GM23338 (cell line): ENCODE measurements around the gene KRT8. TPM values are rescaled to one million over a fixed set of nuclear protein-coding genes. Genes with fewer than 3 reads are reported as not detected.

Source experiments
- ATAC-seq: fragments of 200-7000 bp; cut with Tn5 transposase; 3 replicates; pipeline ENCODE4 v1.9.1; 2020
- DNase-seq: peaks from one replicate; pipeline ENCODE4 v3.0.0-alpha.2; 2015; ENCODE audit warnings: low spot score
- H2AFZ ChIP-seq: fragments of 200-600 bp; sonication (generic); 2 replicates; pipeline ENCODE4 v1.8.0; 2016; ENCODE audit warnings: antibody characterized with exemption, mild to moderate bottlenecking, moderate library complexity
- H3F3A ChIP-seq: fragments of 200-600 bp; sonication (generic); replicated peaks from 2 replicates; pipeline ENCODE4 v1.8.0; 2017; ENCODE audit warnings: antibody characterized with exemption, mixed run types, low read depth
- H3K27ac ChIP-seq: fragments of 200-600 bp; sonication (generic); 2 replicates; pipeline ENCODE4 v1.6.1; 2016; ENCODE audit warnings: low read depth
- H3K27me3 ChIP-seq: fragments of 200-600 bp; sonication (generic); 2 replicates; pipeline ENCODE4 v1.8.0; 2016; ENCODE audit warnings: mild to moderate bottlenecking, mixed run types, moderate library complexity; ENCODE audit not compliant: insufficient read depth
- H3K36me3 ChIP-seq: fragments of 200-600 bp; sonication (generic); 2 replicates; pipeline ENCODE4 v1.8.0; 2016; ENCODE audit warnings: mild to moderate bottlenecking; ENCODE audit not compliant: insufficient read depth
- H3K4me1 ChIP-seq: fragments of 200-600 bp; sonication (generic); 2 replicates; pipeline ENCODE4 v1.8.0; 2016; ENCODE audit warnings: mild to moderate bottlenecking, moderate library complexity; ENCODE audit not compliant: insufficient read depth
- H3K4me2 ChIP-seq: fragments of 200-600 bp; sonication (generic); 2 replicates; pipeline ENCODE4 v1.7.1; 2017; ENCODE audit warnings: mixed run types
- H3K4me3 ChIP-seq: fragments of 200-600 bp; sonication (generic); 2 replicates; pipeline ENCODE4 v1.6.1; 2016; ENCODE audit warnings: mixed run types
- H3K79me2 ChIP-seq: fragments of 200-600 bp; sonication (generic); replicated peaks from 2 replicates; pipeline ENCODE4 v1.8.0; 2017; ENCODE audit warnings: mild to moderate bottlenecking; ENCODE audit not compliant: insufficient read depth
- H3K9me2 ChIP-seq: fragments of 200-600 bp; sonication (generic); 2 replicates; pipeline ENCODE4 v1.8.0; 2017; ENCODE audit not compliant: insufficient read depth
- H4K20me1 ChIP-seq: fragments of 200-600 bp; sonication (generic); replicated peaks from 2 replicates; pipeline ENCODE4 v1.8.0; 2017; ENCODE audit warnings: mild to moderate bottlenecking; ENCODE audit not compliant: insufficient read depth
- H3K27ac Mint-ChIP-seq: 2 replicates; pipeline ENCODE4 v1.8.0; 2020; ENCODE audit warnings: inconsistent platforms, mild to moderate bottlenecking, moderate library complexity, mixed read lengths
- H3K27me3 Mint-ChIP-seq: 3 replicates; pipeline ENCODE4 v1.8.0; 2022; ENCODE audit warnings: low read depth, mild to moderate bottlenecking, moderate library complexity, mixed read lengths, inconsistent platforms; ENCODE audit not compliant: insufficient read depth, poor library complexity
- H3K36me3 Mint-ChIP-seq: 3 replicates; pipeline ENCODE4 v1.8.0; 2021; ENCODE audit warnings: low read depth, mild to moderate bottlenecking, inconsistent platforms, moderate library complexity, mixed read lengths
- H3K4me1 Mint-ChIP-seq: 3 replicates; pipeline ENCODE4 v1.8.0; 2020; ENCODE audit warnings: mild to moderate bottlenecking, inconsistent platforms, mixed read lengths
- H3K4me3 Mint-ChIP-seq: 3 replicates; pipeline ENCODE4 v1.8.0; 2021; ENCODE audit warnings: moderate library complexity, mild to moderate bottlenecking, inconsistent platforms, mixed read lengths
- H3K9me3 Mint-ChIP-seq: 3 replicates; pipeline ENCODE4 v1.8.0; 2020; ENCODE audit warnings: moderate library complexity, mild to moderate bottlenecking, inconsistent platforms, mixed read lengths
- NANOG ChIP-seq: IDR thresholded peaks from 2 replicates; pipeline ENCODE4 v1.6.1; 2016; ENCODE audit warnings: antibody characterized with exemption, borderline replicate concordance
- POLR2AphosphoS5 ChIP-seq: IDR thresholded peaks from 2 replicates; pipeline ENCODE4 v1.6.1; 2016; ENCODE audit warnings: antibody characterized with exemption, low read depth
- STAT1 ChIP-seq: IDR thresholded peaks from one replicate; pipeline ENCODE4 v1.6.1; 2016; ENCODE audit warnings: antibody characterized with exemption; ENCODE audit not compliant: unreplicated experiment
- ZNF114 ChIP-seq: fragments of 250-450 bp; sonication (Bioruptor Pico); IDR thresholded peaks from 2 replicates; pipeline ENCODE4 v1.5.0; 2020; ENCODE audit warnings: mild to moderate bottlenecking, moderate library complexity
- ZNF331 ChIP-seq: fragments of 250-450 bp; sonication (Bioruptor Pico); IDR thresholded peaks from 2 replicates; pipeline ENCODE4 v1.5.0; 2020; ENCODE audit warnings: low read depth, mild to moderate bottlenecking, moderate library complexity
- polyA plus RNA-seq: library from polyadenylated mRNA; unstranded; fragments of >200 nt; fragmentation: Nextera tagmentation; extraction: Ambion mirVana; gene quantifications from 2 replicates; pipeline ENCODE4 v1.2.1, GENCODE V29; 2016
- total RNA-seq: library from RNA; depleted of rRNA; stranded (reverse); fragments of >200 nt; shearing (Covaris generic); gene quantifications from 2 replicates; pipeline ENCODE4 v1.2.3, GENCODE V29; 2014
- TF ChIP-seq, protein P1 (sequence below): IDR thresholded peaks from 2 replicates; pipeline ENCODE4 v1.6.1; 2016; ENCODE audit warnings: antibody characterized with exemption
- TF ChIP-seq, protein P2 (sequence below): fragments of 250-450 bp; sonication (Bioruptor Pico); IDR thresholded peaks from 2 replicates; pipeline ENCODE4 v1.5.0; 2020; ENCODE audit warnings: mild to moderate bottlenecking, moderate library complexity

Gene KRT8
- total and polyA plus RNA-seq, 2 experiments from 2014 or later, result 250 to 322 TPM

DNA sequence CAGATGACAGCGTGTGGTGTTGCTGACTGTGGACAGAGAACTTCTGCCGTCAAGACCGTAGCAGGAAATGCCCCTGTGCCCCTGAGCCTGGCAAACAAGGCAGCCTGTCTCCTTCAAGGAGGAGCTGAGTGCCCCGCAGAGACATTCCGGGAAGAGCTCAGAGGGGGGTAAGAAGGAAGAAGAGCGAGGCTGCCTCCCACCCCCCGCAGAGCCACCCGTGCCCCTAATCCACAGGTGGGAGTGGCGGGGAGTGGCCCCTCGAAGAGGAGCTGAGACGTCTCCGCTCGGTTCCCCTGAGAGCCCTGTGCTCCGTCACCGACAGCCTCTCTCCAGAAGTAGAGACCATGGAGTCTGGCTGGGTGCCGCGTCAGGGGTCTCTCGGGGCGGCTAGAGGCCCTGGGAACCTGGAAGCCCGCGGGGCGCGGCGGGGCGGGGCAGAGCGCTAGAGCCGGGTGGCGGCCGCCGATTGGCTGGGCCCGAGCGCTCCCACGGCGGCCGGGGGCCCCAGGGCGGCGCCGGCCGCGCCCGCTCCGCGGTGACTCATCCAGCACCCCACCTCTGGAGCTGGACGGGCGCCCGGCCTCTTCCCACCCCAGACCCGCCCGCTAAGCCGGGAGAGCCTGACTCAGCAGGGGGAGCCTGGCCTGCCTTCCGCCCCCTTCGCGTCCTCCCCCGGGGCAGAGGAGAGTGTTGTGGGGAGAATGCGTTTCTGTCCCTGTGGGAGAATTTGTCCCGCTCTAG, 30.9 kb downstream of the KRT8 start:
- no peaks in the 10 kb centered on the region for H3K79me2 ChIP-seq
- peak overlapping the region; percentile 59 for H3K4me3 ChIP-seq
- peak overlapping the region; percentile 98 for H2AFZ ChIP-seq
- DNase-seq (peak; percentile 63), ATAC-seq (peak; percentile 57)
- H4K20me1 ChIP-seq, result no peaks in the 10 kb centered on the region
- peaks cover 26% of the 10 kb centered on the region for H3K27me3 ChIP-seq
- TF ChIP-seq NANOG (no peak), ZNF114 (CRISPR knock-in tag) (no peak), ZNF331 (CRISPR knock-in tag) (no peak), STAT1 (no peak), POLR2AphosphoS5 (no peak)
- TF ChIP-seq, protein P1, sequence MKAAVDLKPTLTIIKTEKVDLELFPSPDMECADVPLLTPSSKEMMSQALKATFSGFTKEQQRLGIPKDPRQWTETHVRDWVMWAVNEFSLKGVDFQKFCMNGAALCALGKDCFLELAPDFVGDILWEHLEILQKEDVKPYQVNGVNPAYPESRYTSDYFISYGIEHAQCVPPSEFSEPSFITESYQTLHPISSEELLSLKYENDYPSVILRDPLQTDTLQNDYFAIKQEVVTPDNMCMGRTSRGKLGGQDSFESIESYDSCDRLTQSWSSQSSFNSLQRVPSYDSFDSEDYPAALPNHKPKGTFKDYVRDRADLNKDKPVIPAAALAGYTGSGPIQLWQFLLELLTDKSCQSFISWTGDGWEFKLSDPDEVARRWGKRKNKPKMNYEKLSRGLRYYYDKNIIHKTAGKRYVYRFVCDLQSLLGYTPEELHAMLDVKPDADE, result no peak
- TF ChIP-seq, protein P2, sequence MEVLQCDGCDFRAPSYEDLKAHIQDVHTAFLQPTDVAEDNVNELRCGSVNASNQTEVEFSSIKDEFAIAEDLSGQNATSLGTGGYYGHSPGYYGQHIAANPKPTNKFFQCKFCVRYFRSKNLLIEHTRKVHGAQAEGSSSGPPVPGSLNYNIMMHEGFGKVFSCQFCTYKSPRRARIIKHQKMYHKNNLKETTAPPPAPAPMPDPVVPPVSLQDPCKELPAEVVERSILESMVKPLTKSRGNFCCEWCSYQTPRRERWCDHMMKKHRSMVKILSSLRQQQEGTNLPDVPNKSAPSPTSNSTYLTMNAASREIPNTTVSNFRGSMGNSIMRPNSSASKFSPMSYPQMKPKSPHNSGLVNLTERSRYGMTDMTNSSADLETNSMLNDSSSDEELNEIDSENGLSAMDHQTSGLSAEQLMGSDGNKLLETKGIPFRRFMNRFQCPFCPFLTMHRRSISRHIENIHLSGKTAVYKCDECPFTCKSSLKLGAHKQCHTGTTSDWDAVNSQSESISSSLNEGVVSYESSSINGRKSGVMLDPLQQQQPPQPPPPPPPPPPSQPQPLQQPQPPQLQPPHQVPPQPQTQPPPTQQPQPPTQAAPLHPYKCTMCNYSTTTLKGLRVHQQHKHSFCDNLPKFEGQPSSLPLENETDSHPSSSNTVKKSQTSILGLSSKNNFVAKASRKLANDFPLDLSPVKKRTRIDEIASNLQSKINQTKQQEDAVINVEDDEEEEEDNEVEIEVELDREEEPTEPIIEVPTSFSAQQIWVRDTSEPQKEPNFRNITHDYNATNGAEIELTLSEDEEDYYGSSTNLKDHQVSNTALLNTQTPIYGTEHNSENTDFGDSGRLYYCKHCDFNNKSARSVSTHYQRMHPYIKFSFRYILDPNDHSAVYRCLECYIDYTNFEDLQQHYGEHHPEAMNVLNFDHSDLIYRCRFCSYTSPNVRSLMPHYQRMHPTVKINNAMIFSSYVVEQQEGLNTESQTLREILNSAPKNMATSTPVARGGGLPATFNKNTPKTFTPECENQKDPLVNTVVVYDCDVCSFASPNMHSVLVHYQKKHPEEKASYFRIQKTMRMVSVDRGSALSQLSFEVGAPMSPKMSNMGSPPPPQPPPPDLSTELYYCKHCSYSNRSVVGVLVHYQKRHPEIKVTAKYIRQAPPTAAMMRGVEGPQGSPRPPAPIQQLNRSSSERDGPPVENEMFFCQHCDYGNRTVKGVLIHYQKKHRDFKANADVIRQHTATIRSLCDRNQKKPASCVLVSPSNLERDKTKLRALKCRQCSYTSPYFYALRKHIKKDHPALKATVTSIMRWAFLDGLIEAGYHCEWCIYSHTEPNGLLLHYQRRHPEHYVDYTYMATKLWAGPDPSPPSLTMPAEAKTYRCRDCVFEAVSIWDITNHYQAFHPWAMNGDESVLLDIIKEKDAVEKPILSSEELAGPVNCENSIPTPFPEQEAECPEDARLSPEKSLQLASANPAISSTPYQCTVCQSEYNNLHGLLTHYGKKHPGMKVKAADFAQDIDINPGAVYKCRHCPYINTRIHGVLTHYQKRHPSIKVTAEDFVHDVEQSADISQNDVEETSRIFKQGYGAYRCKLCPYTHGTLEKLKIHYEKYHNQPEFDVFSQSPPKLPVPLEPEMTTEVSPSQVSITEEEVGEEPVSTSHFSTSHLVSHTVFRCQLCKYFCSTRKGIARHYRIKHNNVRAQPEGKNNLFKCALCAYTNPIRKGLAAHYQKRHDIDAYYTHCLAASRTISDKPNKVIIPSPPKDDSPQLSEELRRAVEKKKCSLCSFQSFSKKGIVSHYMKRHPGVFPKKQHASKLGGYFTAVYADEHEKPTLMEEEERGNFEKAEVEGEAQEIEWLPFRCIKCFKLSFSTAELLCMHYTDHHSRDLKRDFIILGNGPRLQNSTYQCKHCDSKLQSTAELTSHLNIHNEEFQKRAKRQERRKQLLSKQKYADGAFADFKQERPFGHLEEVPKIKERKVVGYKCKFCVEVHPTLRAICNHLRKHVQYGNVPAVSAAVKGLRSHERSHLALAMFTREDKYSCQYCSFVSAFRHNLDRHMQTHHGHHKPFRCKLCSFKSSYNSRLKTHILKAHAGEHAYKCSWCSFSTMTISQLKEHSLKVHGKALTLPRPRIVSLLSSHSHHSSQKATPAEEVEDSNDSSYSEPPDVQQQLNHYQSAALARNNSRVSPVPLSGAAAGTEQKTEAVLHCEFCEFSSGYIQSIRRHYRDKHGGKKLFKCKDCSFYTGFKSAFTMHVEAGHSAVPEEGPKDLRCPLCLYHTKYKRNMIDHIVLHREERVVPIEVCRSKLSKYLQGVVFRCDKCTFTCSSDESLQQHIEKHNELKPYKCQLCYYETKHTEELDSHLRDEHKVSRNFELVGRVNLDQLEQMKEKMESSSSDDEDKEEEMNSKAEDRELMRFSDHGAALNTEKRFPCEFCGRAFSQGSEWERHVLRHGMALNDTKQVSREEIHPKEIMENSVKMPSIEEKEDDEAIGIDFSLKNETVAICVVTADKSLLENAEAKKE, result no peak
- H3K4me3 Mint-ChIP-seq, result peak overlapping the region; percentile 75
- no peak overlapping the region for H3K27ac ChIP-seq
- no peaks in the 10 kb centered on the region for H3K9me3 Mint-ChIP-seq
- H3K4me1 ChIP-seq, result no peaks in the 10 kb centered on the region; the same call in 1 of the 2 replicates
- H3K27me3 Mint-ChIP-seq, result peaks cover 13% of the 10 kb centered on the region
- H3K36me3 ChIP-seq, result no peaks in the 10 kb centered on the region
- no peaks in the 10 kb centered on the region for H3K9me2 ChIP-seq
- no peaks in the 10 kb centered on the region for H3K36me3 Mint-ChIP-seq
- H3K4me1 Mint-ChIP-seq, result peaks cover 22% of the 10 kb centered on the region
- no peak overlapping the region for H3K27ac Mint-ChIP-seq
- peak overlapping the region; percentile 88 for H3K4me2 ChIP-seq
- peaks cover 3% of the 10 kb centered on the region; the same call in 1 of the 2 replicates for H3F3A ChIP-seq
